HG03442 (cell line): ENCODE data around the gene SLC43A2.
"Not testable (repeated sequence)": the region's sequence is repeated elsewhere in the genome, so short reads cannot be mapped to it uniquely, and the experiment has no call there.

Experiments
- ATAC-seq: cut with Tn5 transposase; IDR thresholded peaks from one replicate; pipeline ENCODE4 v1.9.1; 2021; ENCODE audit warnings: mild to moderate bottlenecking, moderate library complexity; ENCODE audit not compliant: unreplicated experiment

Gene SLC43A2

DNA sequence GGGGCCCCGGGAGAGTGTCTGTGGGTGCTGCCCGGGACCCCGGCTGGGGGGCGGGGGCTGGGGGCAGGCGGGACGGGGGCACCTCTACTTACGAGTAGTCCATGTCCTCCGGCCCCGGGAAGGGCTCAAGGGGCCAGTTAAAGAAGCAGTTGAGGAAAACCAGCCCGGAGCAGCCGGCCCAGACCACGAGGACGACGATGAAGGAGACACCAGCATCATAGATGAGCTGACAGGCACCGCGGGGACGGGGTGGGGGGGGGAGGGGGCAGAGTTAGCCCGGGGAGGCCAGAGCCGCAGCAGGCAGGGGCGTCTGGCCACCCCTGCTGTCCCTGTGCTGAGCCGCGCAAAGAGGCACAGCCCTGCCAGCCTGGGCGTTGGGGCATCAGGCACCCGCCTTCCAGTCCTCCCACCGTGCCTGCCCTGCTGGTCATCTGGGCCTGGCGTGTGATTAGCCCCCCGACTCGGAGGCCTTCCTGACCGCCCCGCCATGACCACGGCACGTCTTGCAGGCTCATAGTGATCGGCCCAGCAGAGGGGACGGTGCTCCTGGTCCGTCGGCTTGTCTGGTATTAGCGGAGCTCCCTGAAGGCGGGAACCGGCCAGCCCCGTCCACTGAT lies 37.1 kb downstream of the SLC43A2 start:
- no peak for ATAC-seq

DNA sequence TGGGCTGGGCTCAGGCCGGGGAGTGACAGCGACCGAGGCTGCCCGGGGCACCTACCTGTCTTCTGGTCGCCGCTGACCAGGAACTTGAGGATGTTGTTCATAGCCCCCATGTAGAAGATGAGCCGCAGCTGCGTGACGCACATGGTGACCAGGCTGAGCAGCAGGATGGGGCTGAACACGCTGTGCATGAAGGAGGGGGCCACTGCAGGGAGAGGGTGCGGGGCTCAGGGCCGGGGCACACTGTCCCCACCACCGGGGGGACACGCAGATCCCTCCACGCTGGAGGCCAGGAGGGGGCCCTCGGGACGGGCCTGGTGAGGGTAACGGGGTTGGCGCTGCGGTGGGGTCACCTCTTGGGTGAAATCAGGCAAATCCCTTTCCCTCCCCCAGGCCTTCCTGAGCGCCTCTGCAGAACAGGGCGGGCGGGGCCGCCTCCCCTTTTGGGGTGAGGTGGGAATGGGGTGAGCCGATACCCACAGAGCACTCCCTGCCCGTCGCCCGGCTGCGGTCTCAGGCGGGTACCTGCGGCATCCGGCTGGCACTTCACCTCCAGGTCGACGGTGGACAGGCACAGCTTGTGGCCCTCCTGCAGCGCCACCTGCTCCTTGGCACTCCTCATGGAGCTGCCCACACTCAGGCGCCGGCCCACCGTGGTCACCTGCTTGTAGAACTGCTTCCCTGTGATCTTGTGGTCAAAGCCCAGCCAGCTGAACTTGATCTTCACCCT lies 37.7 kb downstream of the SLC43A2 start:
- ATAC-seq: no peak

DNA sequence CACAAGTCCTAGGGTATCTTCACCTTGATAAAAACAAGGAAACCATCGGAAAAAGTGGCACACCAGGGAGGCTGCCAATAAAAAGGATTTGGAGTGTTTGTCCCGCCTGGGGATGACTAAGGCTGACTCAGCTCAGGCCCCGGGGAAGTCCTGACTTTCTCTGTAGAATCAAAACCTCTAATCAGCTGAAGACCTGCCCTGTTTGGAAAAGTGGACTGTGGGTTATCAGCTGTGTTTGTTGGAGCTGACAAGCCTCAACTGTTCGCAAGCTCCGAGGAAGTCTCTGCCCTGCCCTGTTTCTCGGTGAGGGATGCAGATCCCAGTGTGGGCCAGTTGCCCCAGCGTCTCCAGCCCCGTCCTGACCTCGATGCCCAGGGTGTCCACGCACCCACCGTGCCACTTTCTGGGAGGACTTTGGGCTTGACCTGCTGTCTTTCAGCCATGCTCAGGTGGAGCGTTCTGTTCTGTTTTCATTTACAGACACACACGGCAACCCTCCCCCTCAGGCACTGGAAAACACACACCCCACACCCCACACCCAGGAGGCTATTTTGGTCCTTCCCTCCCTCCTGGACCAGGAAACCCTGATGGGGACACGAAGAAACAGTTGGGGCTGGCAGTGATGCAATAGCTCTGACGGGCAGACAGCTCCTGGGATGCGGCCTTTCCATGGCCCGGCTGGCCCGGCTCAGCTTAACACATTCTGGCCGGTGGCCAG lies 38.4 kb downstream of the SLC43A2 start:
- no peak for ATAC-seq

DNA sequence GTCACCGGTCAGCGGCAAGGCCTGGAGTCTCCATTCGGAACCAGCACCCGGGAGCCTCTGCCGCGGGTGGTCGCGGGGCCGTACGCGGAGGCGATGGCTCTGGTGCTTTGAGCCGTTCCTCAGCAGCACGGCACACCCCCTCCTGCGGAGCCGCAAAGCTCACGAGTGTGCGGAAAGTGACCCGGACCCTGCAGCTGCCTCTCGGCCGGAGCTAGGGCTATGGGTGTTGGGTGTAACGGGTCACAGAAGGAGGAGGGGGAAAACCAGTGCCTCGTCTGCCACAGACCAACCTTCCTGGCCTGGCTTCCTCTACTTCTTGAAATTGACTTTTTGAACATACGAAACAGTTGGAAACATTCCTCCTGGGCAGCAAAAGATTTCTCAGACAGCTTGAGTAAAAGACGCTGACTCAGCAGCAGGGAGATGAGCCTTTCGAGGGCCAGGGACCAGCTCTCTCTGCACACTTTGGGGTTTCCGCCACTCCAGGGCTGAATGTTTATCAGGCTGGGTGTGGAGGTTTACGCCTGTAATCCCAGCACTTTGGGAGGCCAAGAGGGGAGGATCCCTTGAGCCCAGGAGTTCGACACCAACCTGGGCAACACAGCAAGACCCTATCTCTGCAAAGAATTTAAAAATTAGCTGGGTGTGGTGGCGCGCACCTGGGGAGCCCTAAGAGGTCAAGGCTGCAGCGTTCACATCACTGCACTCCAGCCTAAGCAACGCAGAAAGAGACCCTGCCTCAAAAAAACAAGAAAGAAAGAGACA lies 39.6 kb downstream of the SLC43A2 start:
- no peak for ATAC-seq

DNA sequence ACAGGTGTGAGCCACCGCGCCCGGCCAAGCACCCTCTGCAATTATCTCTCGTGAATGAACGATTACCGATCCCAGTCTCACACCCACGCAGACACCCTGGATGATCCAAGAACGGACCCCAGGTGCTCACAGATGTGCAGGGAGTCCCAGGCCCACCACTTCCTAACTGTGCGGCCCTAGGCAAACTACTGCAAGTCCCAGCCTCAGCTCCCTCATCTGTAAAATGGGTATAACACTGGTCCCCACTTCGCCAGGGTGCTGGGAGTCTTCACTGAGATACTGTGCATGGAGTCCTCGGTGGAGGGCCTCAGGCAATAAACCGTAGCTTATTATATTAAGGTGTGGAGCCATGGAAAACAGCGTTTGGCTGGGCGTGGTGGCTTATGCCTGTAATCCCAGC lies 44.5 kb downstream of the SLC43A2 start:
- ATAC-seq: no peak

DNA sequence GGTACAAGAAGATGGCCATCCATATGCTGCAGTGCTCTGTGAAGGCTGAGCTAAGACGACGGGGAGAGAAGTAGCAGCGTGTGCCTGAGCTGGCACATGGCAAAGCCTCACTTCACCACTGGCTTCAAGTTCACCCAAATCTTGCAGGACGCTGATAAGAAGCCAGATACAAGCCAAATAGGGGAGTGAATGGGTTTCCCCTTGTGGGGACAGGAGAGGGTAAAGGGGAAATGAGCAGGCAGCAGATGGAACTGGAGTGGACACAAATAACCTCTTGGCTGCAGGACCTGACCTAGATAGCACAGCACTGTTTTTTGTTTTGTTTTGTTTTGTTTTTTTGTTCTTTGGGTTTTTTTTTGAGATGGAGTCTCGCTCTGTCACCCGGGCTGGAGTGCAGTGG lies 45.1 kb downstream of the SLC43A2 start:
- ATAC-seq: no peak

DNA sequence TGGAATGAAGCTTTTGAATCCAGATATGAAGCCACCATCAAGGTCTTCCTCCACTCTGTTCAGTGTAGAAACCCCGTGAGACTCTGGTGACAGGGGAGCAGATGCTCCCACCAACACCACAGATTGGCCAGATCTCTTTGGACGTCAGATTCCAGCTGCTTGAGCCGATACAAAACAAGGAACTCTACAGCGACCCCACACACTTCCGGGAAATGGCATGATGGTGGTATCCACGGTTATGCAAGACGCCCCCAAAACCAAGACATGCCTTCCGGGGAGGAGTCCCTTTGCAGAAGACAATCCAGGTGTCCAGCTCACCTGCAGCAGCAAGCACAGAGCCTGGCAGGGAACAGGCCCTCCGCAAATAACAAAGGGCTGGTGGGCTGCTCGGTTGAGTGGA lies 46.3 kb downstream of the SLC43A2 start:
- ATAC-seq: no peak

DNA sequence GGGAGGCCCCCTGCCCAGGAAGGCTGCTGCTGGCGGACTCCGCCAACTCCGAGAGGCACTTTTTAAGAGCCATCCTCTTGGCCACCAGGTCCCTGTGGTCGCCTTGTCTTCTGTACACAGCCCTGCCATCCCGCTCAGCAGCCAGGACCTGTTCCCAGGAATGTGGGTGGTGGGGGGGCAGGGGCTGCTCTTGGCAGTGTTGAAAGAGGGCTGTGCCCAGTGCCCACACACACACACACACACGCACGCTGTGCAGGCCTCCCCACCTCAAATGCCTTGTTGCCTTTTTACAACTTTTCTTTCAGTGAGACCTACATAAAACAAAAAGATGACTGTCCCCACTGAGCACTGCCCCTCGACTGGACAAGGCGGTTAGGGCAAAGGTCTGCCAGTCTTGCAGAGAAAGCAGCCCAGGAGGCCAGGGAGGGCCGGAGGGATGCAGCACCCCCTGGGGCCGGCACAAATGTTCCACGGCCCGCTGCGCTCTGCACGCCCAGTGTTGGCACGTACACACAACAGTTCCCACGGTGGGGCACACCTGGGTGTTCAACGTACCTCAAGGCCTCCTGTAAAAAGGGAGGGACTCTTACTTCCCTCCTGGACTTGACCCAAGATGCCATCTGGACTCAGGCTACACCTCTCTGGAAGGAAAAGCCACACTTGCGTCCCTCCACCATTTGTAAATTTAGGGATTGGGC lies 47.5 kb downstream of the SLC43A2 start:
- no peak for ATAC-seq

DNA sequence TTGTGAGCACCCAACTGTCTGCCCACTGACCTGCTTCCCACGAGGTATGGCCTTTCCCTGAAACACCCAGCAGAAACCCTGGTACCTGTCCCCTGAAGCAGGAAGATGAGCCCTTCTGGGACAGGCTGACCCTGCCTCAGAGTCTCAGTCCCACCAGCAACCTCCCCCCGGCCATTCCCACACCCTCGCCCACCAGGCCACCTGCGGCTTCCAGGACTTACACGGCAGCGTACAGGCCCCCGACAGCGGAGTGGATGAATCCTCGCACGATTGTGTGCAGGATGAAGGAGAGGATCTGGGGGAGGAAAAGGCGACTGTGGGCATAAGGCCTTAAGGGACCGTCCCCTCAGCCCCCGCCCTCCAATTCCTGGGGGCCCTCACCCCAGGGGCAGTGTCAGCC lies 50.6 kb downstream of the SLC43A2 start:
- ATAC-seq: no peak

DNA sequence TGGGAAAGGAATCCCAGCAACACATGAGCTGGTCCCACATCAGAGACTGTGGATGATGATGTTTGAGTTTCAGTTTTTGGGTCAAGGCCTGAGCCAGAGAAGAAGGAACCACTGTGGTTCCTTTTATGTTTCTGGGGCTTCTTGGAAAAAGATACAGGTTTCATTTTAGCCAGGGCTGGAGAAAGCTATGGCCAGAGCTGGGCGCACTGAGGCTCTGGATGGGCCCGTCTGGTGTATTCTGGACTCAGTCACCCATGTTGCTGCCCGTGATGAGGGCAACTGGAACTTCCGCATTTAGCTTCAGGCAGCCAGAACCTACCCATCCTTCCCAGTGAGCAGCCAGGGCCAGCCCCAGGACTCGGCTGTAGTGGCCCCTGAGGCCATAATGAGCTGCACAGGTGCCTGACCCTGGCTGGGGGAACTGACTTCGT lies 51.0 kb downstream of the SLC43A2 start:
- ATAC-seq: no peak

DNA sequence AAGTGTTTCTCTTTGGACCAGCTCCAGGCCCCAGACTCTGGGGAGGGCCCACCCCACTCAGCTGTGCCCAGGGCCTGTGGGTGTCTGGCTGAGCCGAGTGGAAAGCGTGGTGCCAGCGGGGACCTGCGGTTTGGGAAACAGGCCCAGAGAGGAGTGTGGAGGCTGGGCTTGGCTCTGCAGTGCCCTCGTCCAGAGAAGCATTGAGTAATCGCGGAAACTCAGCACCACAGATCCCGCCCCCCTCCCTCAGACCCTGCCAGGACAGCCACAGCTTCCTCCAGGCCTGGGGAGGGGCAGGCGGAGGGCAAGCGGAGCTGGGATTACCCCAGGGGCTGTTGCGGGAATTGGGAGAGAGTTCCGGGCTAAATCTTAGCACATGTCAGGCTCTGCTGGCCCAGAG lies 51.5 kb downstream of the SLC43A2 start:
- ATAC-seq: no peak

DNA sequence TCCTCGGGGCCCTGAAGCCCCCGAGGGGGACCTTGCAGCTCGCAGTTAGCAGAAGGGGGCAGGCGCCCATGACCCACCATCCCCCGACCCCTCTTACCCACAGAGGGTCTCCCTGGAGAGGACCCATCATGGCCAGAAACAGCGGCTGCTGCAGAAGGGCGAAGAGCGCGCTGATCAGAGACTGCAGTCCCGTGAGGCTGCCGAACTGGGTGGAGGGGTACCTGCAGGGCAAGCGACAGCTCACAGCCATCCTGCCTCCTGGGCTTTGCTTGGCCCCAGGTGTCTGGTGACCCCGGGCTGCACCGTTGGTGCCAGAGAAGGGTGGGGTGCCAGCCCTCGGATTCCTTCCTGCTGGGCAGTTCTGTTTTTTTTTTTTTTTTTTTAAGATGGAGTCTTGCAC lies 52.1 kb downstream of the SLC43A2 start:
- ATAC-seq: no peak

DNA sequence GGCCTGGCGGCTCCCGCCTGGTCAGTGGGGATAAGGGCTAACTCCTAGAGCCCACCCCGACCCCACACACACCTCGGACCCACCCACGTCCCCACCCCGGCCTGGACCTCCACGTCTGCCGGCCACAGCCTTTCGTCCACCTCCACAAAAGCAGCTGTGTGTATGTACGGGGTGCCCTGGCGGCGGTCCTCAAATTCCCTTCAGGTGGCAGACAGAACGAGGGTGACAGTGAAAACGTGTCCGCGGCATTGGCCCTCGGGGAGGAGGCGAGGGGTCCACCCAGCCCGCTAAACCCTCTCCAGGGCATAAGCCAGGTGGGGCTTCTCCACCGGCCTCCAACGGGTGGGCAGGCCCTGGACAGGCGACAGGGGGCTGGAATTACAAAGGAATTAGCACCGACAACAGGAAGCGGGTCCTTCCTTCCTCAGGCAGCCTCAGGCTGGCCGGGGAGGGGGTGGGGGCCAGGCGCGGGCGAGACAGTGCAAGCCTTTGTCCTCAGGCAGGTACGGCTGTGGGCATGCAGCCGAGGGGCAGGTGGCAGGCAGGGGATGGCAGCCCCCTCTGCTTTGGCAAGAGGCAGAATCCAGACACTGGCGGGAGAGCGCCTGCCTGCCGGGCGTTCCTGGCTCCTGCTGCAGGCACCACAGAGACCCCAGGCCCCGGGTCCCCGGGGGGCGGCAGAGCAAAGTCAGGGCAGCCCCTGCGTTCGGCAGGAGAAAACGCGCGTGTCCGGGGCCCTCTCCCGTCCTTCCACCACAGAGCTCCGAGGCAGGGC lies 53.8 kb downstream of the SLC43A2 start:
- no peak for ATAC-seq

DNA sequence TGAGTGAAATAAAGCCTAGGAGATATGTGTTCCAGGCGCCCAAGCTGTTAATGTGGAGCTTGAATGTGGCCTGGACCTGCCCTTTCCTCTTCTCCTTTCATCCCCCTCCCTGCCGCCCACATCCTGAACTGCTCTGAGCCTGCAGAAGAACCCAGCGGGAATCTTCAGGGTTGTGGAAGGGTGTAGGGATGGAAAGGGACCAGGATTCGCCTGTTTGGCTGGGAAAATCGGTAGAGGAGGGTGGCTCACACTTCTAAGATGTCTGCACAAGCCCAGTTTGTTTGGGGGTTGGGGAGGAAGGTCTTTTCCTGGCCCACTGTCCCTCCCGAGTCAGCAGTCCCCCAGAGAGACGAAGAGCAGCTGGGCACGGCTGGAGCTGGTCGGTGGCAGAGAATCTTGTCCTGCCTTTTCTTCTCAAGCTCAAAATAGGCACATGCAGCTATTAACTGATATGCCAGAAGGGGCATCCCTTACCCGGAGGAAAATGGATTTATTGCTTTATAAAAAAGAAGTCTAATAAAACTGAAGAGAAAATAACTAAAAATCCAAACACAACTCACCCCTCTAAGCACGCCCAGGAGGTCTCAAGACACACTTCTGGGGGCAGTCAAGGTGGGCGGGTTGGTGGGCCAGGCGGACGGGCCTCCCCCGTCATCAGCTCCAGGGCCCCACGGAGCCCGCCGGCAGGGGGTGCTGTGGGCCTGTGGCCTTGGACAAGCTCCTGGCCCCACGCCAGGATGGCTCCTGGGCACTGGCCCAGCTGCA lies 54.5 kb downstream of the SLC43A2 start:
- no peak for ATAC-seq

DNA sequence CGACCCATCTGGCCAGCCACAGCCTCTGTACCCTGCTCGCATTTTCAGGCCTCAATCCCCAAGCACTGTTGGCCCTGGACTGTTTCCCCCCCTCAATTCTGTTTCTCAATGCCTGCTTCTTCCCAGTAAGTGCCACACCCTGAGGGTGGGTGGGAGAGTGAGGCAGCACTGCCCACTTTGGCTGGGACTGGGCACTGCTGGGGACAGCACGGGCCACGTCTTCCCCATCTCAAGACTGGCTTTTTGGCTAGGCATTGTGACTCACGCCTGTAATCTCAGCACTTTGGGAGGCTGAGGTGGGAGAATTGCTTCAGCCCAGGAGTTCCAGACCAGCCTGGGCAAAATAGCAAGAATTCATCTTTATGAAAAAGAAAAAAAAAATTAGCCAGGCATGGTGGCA lies 56.0 kb downstream of the SLC43A2 start:
- ATAC-seq: not testable (repeated sequence)

DNA sequence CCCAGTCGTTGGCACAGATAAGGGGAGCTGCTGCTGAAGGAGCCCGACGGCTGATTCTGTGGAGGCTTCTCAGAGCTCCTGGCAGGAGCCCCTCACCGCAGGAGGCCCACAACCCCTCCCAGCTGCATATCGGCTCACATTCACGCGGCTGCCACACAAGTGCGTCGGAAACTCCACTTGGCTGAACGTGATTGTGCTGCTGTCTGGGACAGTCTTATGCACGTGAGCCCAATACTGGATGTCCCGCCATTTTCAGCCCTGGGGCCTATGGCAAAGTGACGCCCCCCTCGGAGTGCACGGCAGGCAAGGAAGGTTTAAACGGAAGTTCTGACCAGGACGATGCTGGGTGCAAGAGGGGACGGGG lies 57.3 kb downstream of the SLC43A2 start:
- no peak for ATAC-seq

DNA sequence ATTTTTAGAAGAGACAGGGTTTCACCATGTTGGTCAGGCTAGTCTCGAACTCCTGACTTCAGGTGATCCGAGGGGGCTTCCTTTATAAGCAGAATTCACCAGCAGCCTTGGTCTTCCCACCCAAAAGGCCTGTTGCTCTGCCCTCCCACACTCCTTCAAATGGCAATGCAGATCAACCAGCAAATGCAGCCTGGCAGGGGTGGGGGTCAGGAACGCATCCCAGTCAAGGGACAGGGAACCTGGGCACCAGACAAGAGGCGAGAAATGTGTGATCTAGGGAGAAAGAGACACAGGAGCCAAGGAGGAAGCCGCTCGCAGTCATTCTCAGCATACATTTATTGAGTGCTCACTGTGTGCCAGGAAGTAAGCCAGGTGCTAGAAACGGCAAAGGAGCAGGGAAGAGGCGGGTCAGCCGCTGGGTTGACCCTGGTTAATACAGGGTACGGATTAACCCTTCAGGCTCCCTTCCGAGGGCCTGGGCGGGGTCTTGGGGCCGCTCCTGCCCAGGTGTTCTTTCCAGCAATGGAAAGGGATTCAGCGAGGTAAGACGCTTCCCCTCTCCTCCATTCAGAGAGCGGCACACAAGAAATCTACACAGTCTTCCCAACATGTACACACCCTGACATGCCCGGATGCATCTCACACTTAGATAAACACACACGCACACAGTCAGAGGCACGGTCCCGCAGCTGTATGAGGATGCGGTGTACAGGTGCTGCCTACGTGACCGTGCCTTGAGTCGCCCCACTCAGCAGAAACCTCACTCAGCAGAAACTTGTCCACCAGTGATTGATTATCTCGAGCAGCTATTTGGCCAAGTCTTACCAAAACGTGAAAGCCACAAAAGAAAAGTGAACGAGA lies 59.5 kb downstream of the SLC43A2 start:
- no peak for ATAC-seq

DNA sequence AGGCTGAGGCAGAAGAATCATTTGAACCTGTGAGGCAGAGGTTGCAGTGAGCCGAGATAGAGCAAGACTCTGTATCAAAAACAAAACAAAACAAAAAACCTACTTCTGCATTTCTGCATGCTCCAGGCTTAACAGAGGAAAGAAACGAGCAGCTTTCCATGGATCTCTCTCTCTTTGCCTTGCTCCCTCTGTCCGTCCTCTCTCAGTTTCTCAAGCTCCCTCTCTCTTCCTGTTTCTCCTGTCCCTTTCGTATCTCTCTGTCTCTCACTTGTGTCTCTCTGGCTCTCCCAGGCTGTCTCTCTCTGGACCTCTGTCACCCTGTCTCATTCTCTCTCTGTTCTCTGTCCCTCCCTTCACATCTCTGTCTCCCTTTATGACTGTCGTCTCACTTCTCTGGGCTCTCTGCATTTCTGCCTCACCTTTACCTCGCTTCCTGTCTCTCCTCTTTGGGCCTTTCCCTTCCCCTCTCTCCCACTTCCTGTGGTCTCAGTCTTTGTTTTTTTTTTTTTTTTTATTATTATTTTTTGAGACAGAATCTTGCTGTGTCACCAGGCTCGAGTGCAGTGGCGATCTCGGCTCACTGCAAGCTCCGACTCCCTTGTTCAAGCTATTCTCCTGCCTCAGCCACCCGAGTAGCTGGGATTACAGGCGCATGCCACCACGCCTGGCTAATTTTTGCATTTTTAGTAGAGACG lies 62.0 kb downstream of the SLC43A2 start:
- no peak for ATAC-seq
